Measurements from ENCODE around the gene LMF1. TPM values are rescaled to one million over a fixed set of nuclear protein-coding genes. Genes with fewer than 3 reads are reported as not detected.

Gene LMF1
- total RNA-seq, 1 experiment from 2014 or later = 12.8 TPM

- no peak for TF ChIP-seq SRF (IDR thresholded peaks at IDR 0.05; ENCODE audit: low read depth)
- peak; percentile 71 for TF ChIP-seq TCF7L2 (IDR thresholded peaks at IDR 0.05; ENCODE audit: borderline replicate concordance, extremely low read depth, insufficient read depth, insufficient read length)
- Histone ChIP-seq H3K9ac (ENCODE audit: low read length) (no peak overlapping the region), H3K36me3 (ENCODE audit: control insufficient read depth in 1 of 2, insufficient read depth in 2 of 2, low read length in 2 of 2) (peaks cover 0 to 10% of the 10 kb centered on the region in 2 experiments; a peak in 1 of 4 replicates), H3K27me3 (ENCODE audit: insufficient read depth, low read length) (no peaks in the 10 kb centered on the region), H3K4me3 (replicated peaks in 1 of 2; ENCODE audit: low read depth in 1 of 2, low read length in 2 of 2) (no peak overlapping the region), H3K9me3 (ENCODE audit: control insufficient read depth in 1 of 2, insufficient read depth in 1 of 2, low read depth in 1 of 2, low read length in 2 of 2) (no peaks in the 10 kb centered on the region; a peak in 1 of 4 replicates), H2AFZ (ENCODE audit: low read depth, low read length, poor library complexity, severe bottlenecking) (no peak overlapping the region), H4K20me1 (ENCODE audit: insufficient read depth) (no peaks in the 10 kb centered on the region), H3K27ac (ENCODE audit: low read depth, low read length) (0 out of 2 replicates have a peak overlapping the region, but pooled peaks have one; percentile 21), H3K4me1 (ENCODE audit: control insufficient read depth in 1 of 2, insufficient read depth in 2 of 2, low read length in 2 of 2) (peaks cover 16 to 22% of the 10 kb centered on the region in 2 experiments), H3K79me2 (ENCODE audit: insufficient read depth, low read length) (peaks cover 12% of the 10 kb centered on the region; the same call in 1 of the 2 replicates), H3K4me2 (ENCODE audit: low read length) (0 out of 2 replicates have a peak overlapping the region, but pooled peaks have one; percentile 4), H3K9me2 (ENCODE audit: insufficient read depth) (no peaks in the 10 kb centered on the region)
- no peak for DNase-seq (ENCODE audit: low read depth, low spot score)
- intact Hi-C loops (cut with micrococcal nuclease) = no loop called here
- POLR2A ChIA-PET = no interaction called here
- ATAC-seq = no peak
- BruUV-seq (replicated peaks) = no TSS peak
- CTCF ChIA-PET = no interaction called here
- RAD21 ChIA-PET (ENCODE audit: low non-redundant PET in 1 of 2, low total read pairs in 2 of 2, uncharacterized antibody in 2 of 2, unreplicated experiment in 2 of 2) = no interaction called here
Observed at GRCh38 chr16:968620-969019, 2.2 kb downstream of the LMF1 start.

GRCh38 chr16:967546-968295 is 3.1 kb downstream of the LMF1 start:
- Histone ChIP-seq H4K20me1 (ENCODE audit: insufficient read depth) (no peaks in the 10 kb centered on the region), H2AFZ (ENCODE audit: low read depth, low read length, poor library complexity, severe bottlenecking) (no peak overlapping the region), H3K27ac (ENCODE audit: low read depth, low read length) (no peak overlapping the region), H3K9me2 (ENCODE audit: insufficient read depth) (no peaks in the 10 kb centered on the region), H3K9me3 (ENCODE audit: control insufficient read depth in 1 of 2, insufficient read depth in 1 of 2, low read depth in 1 of 2, low read length in 2 of 2) (no peaks in the 10 kb centered on the region; a peak in 1 of 4 replicates), H3K9ac (ENCODE audit: low read length) (no peak overlapping the region), H3K36me3 (ENCODE audit: control insufficient read depth in 1 of 2, insufficient read depth in 2 of 2, low read length in 2 of 2) (peaks cover 0 to 10% of the 10 kb centered on the region in 2 experiments; a peak in 1 of 4 replicates), H3K4me2 (ENCODE audit: low read length) (no peak overlapping the region), H3K79me2 (ENCODE audit: insufficient read depth, low read length) (peaks cover 12% of the 10 kb centered on the region; the same call in 1 of the 2 replicates), H3K4me1 (ENCODE audit: control insufficient read depth in 1 of 2, insufficient read depth in 2 of 2, low read length in 2 of 2) (peaks cover 16 to 22% of the 10 kb centered on the region in 2 experiments), H3K27me3 (ENCODE audit: insufficient read depth, low read length) (no peaks in the 10 kb centered on the region), H3K4me3 (replicated peaks in 1 of 2; ENCODE audit: low read depth in 1 of 2, low read length in 2 of 2) (no peak overlapping the region)
- no peak for ATAC-seq
- TF ChIP-seq ATF3 (IDR thresholded peaks at IDR 0.05) = no peak
- intact Hi-C loops (cut with micrococcal nuclease) = no loop called here
- POLR2A ChIA-PET = no interaction called here
- no TSS peak for BruUV-seq (replicated peaks)
- RAD21 ChIA-PET (ENCODE audit: low non-redundant PET in 1 of 2, low total read pairs in 2 of 2, uncharacterized antibody in 2 of 2, unreplicated experiment in 2 of 2) = no interaction called here
- CTCF ChIA-PET = no interaction called here
- DNase-seq (ENCODE audit: low read depth, low spot score) = no peak

Data from HCT116 (cell line).